Gastrocnemius medialis (tissue), 4 donors: ENCODE results near the gene PRDM15. TPM values are rescaled to one million over a fixed set of nuclear protein-coding genes. Genes with fewer than 3 reads are reported as not detected.

Experiments used
- ATAC-seq, 2 donors: fragments of 150-250 bp; one replicate each; pipeline ENCODE4 v1.9.1; 2016
- DNase-seq, 2 donors: peaks; one replicate each; pipeline ENCODE4 v3.0.0-alpha.2; 2019
- H3K27ac ChIP-seq, 4 donors: fragments of 200-600 bp; sonication (generic); 1 replicate in 1 of 4; 2 replicates in 3 of 4; pipeline ENCODE4 v1.5.1; 2016 to 2018; ENCODE audit warnings: mild to moderate bottlenecking in 2 of 4, moderate library complexity in 1 of 4
- H3K27me3 ChIP-seq, 3 donors: fragments of 200-600 bp; sonication (generic) in 2 of 3; 1 replicate in 1 of 3; 2 replicates in 2 of 3; pipeline versions ENCODE4 v1.5.1 to v1.6.0; 2016 to 2019; ENCODE audit warnings: mild to moderate bottlenecking in 1 of 3, moderate library complexity in 1 of 3
- H3K36me3 ChIP-seq, 2 donors: fragments of 200-600 bp; sonication (generic) in 1 of 2; one replicate each; pipeline ENCODE4 v1.5.1; 2017 to 2018
- H3K4me1 ChIP-seq, 2 donors: fragments of 200-600 bp; sonication (generic) in 1 of 2; one replicate each; pipeline ENCODE4 v1.5.1; 2016 to 2017; ENCODE audit warnings: mild to moderate bottlenecking in 2 of 2
- H3K4me3 ChIP-seq, 4 donors: fragments of 200-600 bp; sonication (generic) in 3 of 4; 1 replicate in 1 of 4; 2 replicates in 3 of 4; pipeline ENCODE4 v1.5.1; 2016 to 2019; ENCODE audit warnings: mild to moderate bottlenecking in 2 of 4
- H3K9me3 ChIP-seq, 3 donors: fragments of 200-600 bp; sonication (generic) in 2 of 3; 1 replicate in 1 of 3; 2 replicates in 2 of 3; pipeline ENCODE4 v1.5.1; 2016 to 2019
- POLR2A ChIP-seq, 2 donors: fragments of 450-650 bp; IDR thresholded peaks; one replicate each; pipeline ENCODE4 v1.6.1; 2017; ENCODE audit warnings: antibody characterized with exemption in 2 of 2, mild to moderate bottlenecking in 2 of 2, moderate library complexity in 2 of 2
- in situ Hi-C, 4 donors: fragments of 200-750 bp; cut with MboI; loops; one replicate each; pipeline versions ENCODE4 v1.15.0 to v1.8.0; 2017; ENCODE audit warnings: low sequenced_read_pairs in 4 of 4
- intact Hi-C: fragments of 100-400 bp; cut with DNase I; formaldehyde crosslinking; loops from one replicate; pipeline ENCODE4 v1.15.1; 2023; ENCODE audit warnings: low total_unique reads
- total RNA-seq, 4 donors: library from RNA; depleted of rRNA; stranded (reverse); fragments of >200 nt; gene quantifications; one replicate each; pipeline versions ENCODE4 v1.1.0 to v1.2.3, GENCODE V29; 2016
- TF ChIP-seq, protein P1 (sequence below), 5 experiments: fragments of 450-650 bp in 3 of 5; fragments of 200-600 bp in 2 of 5; sonication (generic) in 2 of 5; IDR thresholded peaks in 4 of 5; conservative IDR thresholded peaks in 1 of 5; 1 replicate in 4 of 5; 2 replicates in 1 of 5; pipeline ENCODE4 v1.5.1; 2016 to 2019; ENCODE audit warnings: antibody characterized with exemption in 5 of 5, mild to moderate bottlenecking in 3 of 5, moderate library complexity in 3 of 5

Gene PRDM15
- total RNA-seq, 4 donors from 2014 or later: 4.4 to 13.6 (median 5.4) TPM

- Histone ChIP-seq H3K4me3 (no peak overlapping the region), H3K9me3 (no peaks in the 10 kb centered on the region), H3K27ac (no peak overlapping the region), H3K27me3 (no peaks in the 10 kb centered on the region), H3K4me1 (no peaks in the 10 kb centered on the region), H3K36me3 (peaks cover 0 to 38% of the 10 kb centered on the region in 2 donors)
- no peak for DNase-seq
- intact Hi-C loops (no loop called here), in situ Hi-C loops (loop anchor here in 3 of 4 donors (10.0 to 25.0 kb wide), 2 partner anchors 293 to 295 kb away; no protein-coding TSS in a partner anchor)
- ATAC-seq: no peak
- no peak for TF ChIP-seq POLR2A (IDR thresholded peaks at IDR 0.05)
- TF ChIP-seq, protein P1, sequence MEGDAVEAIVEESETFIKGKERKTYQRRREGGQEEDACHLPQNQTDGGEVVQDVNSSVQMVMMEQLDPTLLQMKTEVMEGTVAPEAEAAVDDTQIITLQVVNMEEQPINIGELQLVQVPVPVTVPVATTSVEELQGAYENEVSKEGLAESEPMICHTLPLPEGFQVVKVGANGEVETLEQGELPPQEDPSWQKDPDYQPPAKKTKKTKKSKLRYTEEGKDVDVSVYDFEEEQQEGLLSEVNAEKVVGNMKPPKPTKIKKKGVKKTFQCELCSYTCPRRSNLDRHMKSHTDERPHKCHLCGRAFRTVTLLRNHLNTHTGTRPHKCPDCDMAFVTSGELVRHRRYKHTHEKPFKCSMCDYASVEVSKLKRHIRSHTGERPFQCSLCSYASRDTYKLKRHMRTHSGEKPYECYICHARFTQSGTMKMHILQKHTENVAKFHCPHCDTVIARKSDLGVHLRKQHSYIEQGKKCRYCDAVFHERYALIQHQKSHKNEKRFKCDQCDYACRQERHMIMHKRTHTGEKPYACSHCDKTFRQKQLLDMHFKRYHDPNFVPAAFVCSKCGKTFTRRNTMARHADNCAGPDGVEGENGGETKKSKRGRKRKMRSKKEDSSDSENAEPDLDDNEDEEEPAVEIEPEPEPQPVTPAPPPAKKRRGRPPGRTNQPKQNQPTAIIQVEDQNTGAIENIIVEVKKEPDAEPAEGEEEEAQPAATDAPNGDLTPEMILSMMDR (IDR thresholded peaks at IDR 0.05 in 4 of 5, conservative IDR thresholded peaks at IDR 0.05 in 1 of 5): no peak
These were observed 59.8 kb downstream of the PRDM15 start for GRCh38 chr21:41819236-41819855.

DNA sequence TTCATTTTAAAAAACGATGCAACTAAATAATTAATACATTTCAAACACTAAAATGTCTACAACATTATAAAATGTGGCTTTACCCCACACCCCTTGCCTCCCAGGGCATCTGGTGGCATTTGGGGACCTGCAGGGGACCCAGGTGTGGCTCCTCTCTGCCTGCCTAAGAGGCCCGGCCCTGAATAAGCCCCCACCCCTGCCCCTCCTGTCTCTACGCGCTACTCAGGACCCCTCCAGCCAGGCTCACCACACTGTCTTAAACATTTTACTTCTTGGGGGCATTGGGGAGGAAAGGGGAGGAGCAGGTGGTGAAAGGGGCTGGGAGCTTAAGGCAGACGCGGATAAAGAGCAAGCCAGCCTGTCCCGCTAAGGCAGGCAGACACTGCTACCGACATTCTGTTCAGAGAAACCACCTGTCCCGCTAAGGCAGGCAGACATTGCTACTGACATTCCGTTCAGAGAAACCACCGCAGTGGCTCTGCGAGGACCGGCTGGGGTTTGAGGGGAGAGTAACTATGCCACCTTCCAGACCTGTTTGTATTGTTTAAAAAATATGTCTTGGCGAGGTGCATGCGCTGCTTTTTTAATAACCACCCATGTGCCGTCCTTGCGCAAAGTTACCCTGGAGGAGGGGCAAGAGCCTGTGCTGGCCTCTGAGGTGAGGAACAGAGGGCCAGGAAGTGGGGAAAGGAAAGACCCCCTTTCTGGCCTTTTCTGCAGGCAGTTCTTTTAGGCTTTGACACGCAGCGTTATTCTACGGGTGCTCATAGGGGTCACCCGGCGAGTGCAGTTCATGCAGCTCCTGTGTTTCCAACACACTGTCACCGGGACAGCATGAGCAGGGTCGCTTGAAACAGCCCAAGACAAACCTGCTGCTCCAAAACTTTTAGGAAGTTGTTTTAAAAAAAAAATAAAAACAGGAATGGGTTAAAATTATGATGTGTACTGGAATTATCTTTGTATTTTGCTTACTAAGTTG lies 61.0 kb downstream of the PRDM15 start:
- Histone ChIP-seq H3K4me3 (no peak overlapping the region), H3K36me3 (peaks cover 0 to 43% of the 10 kb centered on the region in 2 donors), H3K27me3 (no peaks in the 10 kb centered on the region), H3K4me1 (no peaks in the 10 kb centered on the region), H3K27ac (no peak overlapping the region), H3K9me3 (no peaks in the 10 kb centered on the region)
- in situ Hi-C loops (loop anchor here in 3 of 4 donors (10.0 to 25.0 kb wide), 2 partner anchors 294 to 297 kb away; no protein-coding TSS in a partner anchor), intact Hi-C loops (loop anchor here (1.0 kb wide), 1 partner anchor 299 kb away; no protein-coding TSS in a partner anchor)
- TF ChIP-seq POLR2A (IDR thresholded peaks at IDR 0.05): no peak
- TF ChIP-seq, protein P1 (IDR thresholded peaks at IDR 0.05 in 4 of 5, conservative IDR thresholded peaks at IDR 0.05 in 1 of 5): no peak
- no peak for DNase-seq
- ATAC-seq: no peak

- in situ Hi-C loops (loop anchor here in 3 of 4 donors (10.0 to 25.0 kb wide), 2 partner anchors 295 to 298 kb away; no protein-coding TSS in a partner anchor), intact Hi-C loops (loop anchor here (1.0 kb wide), 1 partner anchor 300 kb away; no protein-coding TSS in a partner anchor)
- ATAC-seq (no peak), DNase-seq (no peak)
- Histone ChIP-seq H3K4me1 (no peaks in the 10 kb centered on the region), H3K36me3 (peaks cover 0 to 44% of the 10 kb centered on the region in 2 donors), H3K27me3 (no peaks in the 10 kb centered on the region), H3K4me3 (no peak overlapping the region), H3K27ac (no peak overlapping the region), H3K9me3 (no peaks in the 10 kb centered on the region)
- no peak for TF ChIP-seq POLR2A (IDR thresholded peaks at IDR 0.05)
- TF ChIP-seq, protein P1 (IDR thresholded peaks at IDR 0.05 in 4 of 5, conservative IDR thresholded peaks at IDR 0.05 in 1 of 5): peak in 2 of 5 experiments; percentile 8 to 20
These were observed 61.9 kb downstream of the PRDM15 start for GRCh38 chr21:41817228-41817627.

DNA sequence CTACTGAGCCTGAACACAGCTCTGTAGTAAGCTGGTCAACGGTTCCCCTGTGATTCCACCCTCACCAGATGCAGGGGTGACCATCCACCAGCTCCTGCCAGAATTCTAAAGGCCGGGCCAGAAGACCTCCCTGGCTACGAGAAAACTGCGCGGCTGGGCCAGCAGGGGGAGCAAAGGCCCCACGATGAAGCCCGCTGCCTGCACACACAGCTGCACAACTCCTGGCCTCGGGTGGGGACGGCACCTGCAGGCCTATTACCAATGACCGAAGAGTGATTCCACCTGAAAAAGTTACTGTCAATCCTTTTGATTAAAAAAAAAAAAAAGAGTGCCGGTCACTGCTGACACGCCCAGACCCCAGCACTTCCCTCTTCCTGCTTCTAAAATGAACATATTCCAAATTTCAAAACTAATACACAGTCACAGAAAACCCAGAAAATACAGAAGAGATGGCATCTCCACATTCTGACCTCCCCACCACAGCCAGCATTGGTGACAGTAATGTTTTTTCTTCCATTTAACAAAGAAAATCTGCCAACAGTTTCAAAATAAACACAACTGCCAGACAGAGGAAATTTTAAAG lies 62.5 kb downstream of the PRDM15 start:
- Histone ChIP-seq H3K27me3 (no peaks in the 10 kb centered on the region), H3K4me1 (no peaks in the 10 kb centered on the region), H3K9me3 (no peaks in the 10 kb centered on the region), H3K27ac (no peak overlapping the region), H3K4me3 (no peak overlapping the region), H3K36me3 (peaks cover 0 to 41% of the 10 kb centered on the region in 2 donors)
- DNase-seq (peak; percentile 18 to 33), ATAC-seq (peak; percentile 42 to 62)
- TF ChIP-seq, protein P1 (IDR thresholded peaks at IDR 0.05 in 4 of 5, conservative IDR thresholded peaks at IDR 0.05 in 1 of 5): peak; percentile 65 to 76 (median 70)
- no peak for TF ChIP-seq POLR2A (IDR thresholded peaks at IDR 0.05)
- intact Hi-C loops: loop anchor here (1.0 kb wide), 1 partner anchor 301 kb away; no protein-coding TSS in a partner anchor
- in situ Hi-C loops: loop anchor here in 3 of 4 donors (10.0 to 25.0 kb wide), 2 partner anchors 296 to 298 kb away; no protein-coding TSS in a partner anchor
